ENCODE measurements around the gene DUSP8.

DNA sequence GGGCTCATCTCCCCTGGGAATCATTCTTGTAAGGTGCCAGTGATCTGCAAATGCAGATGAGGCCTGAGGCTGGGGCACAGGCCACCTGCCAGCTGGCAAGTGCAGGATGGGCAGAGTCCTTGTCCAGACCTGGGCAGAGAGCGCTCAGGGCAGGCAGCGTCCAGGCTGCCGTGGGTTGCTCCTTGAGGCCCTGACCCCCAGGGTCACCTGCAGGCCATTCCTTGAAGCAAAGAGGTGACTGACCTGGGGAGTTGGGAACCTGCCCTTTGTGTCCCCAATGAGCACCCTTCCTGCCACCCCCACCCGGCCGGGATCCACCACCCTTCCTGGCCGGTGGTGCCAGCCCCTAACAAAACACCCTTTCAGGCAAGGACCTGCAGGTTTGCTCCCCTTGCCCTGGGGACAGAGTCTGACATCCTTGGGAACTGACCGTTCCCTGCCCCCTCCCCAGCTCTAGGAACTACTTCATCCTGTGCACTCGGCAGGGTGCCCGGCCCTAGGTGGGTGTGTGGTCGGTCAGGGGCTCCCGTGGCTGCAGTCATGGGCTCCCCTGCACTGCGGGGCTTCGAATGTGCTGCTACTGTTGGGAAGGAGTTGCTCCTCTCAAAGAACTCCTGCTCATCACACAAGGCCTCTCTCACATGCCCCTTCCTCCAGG, 28.3 kb downstream of the DUSP8 start:
- TF ChIP-seq, protein P1, sequence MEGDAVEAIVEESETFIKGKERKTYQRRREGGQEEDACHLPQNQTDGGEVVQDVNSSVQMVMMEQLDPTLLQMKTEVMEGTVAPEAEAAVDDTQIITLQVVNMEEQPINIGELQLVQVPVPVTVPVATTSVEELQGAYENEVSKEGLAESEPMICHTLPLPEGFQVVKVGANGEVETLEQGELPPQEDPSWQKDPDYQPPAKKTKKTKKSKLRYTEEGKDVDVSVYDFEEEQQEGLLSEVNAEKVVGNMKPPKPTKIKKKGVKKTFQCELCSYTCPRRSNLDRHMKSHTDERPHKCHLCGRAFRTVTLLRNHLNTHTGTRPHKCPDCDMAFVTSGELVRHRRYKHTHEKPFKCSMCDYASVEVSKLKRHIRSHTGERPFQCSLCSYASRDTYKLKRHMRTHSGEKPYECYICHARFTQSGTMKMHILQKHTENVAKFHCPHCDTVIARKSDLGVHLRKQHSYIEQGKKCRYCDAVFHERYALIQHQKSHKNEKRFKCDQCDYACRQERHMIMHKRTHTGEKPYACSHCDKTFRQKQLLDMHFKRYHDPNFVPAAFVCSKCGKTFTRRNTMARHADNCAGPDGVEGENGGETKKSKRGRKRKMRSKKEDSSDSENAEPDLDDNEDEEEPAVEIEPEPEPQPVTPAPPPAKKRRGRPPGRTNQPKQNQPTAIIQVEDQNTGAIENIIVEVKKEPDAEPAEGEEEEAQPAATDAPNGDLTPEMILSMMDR (IDR thresholded peaks at IDR 0.05): no peak
- TF ChIP-seq EP300 (IDR thresholded peaks at IDR 0.05): no peak

Measured in ovary (tissue), 3 donors.